Fibroblast of lung (primary cell): ENCODE measurements around the gene GALK2. TPM values are rescaled to one million over a fixed set of nuclear protein-coding genes. Genes with fewer than 3 reads are reported as not detected.

Experiments
- DNase-seq, 2 donors: peaks; one replicate each; pipeline versions ENCODE4 v3.0.0 to v3.0.0-alpha.2; 2010; ENCODE audit warnings: low read depth in 2 of 2
- H2AFZ ChIP-seq: 2 replicates; pipeline ENCODE4 v1.5.1; 2012; ENCODE audit warnings: low read length, control low read depth, inconsistent platforms
- H3K27ac ChIP-seq: 2 replicates; pipeline ENCODE4 v1.5.1; 2011; ENCODE audit warnings: low read length, control low read depth; ENCODE audit not compliant: insufficient read depth
- H3K27me3 ChIP-seq: 2 replicates; pipeline ENCODE4 v1.5.1; 2011; ENCODE audit warnings: mild to moderate bottlenecking, low read length; ENCODE audit not compliant: control insufficient read depth, insufficient read depth
- H3K36me3 ChIP-seq: 2 replicates; pipeline ENCODE4 v1.5.1; 2011; ENCODE audit warnings: low read length; ENCODE audit not compliant: control insufficient read depth, insufficient read depth
- H3K4me1 ChIP-seq: 2 replicates; pipeline ENCODE4 v1.5.1; 2011; ENCODE audit warnings: low read length; ENCODE audit not compliant: control insufficient read depth, insufficient read depth; ENCODE audit errors: extremely low read depth
- H3K4me2 ChIP-seq: 2 replicates; pipeline ENCODE4 v1.5.1; 2011; ENCODE audit warnings: low read length, control low read depth; ENCODE audit not compliant: insufficient read depth; ENCODE audit errors: extremely low read depth
- H3K4me3 ChIP-seq, 4 experiments: fragments of 200-600 bp in 1 of 4; sonication (generic) in 1 of 4; replicated peaks in 1 of 4; 2 replicates each; pipeline ENCODE4 v1.5.1; 2011 to 2016; ENCODE audit warnings: low read length in 4 of 4, low read depth in 3 of 4, mild to moderate bottlenecking in 3 of 4, control low read depth in 2 of 4, inconsistent platforms in 1 of 4, mixed read lengths in 1 of 4; ENCODE audit not compliant: insufficient read depth in 1 of 4; ENCODE audit errors: control extremely low read depth in 1 of 4
- H3K79me2 ChIP-seq: 2 replicates; pipeline ENCODE4 v1.5.1; 2012; ENCODE audit warnings: mild to moderate bottlenecking, low read length, inconsistent platforms; ENCODE audit not compliant: control insufficient read depth, insufficient read depth
- H3K9ac ChIP-seq: 2 replicates; pipeline ENCODE4 v1.5.1; 2011; ENCODE audit warnings: mild to moderate bottlenecking, low read length, control low read depth; ENCODE audit not compliant: insufficient read depth
- H3K9me3 ChIP-seq: 2 replicates; pipeline ENCODE4 v1.5.1; 2012; ENCODE audit warnings: low read depth, low read length; ENCODE audit not compliant: control insufficient read depth, insufficient read depth
- H4K20me1 ChIP-seq: 2 replicates; pipeline ENCODE4 v1.5.1; 2011; ENCODE audit warnings: low read length; ENCODE audit not compliant: control insufficient read depth, insufficient read depth; ENCODE audit errors: extremely low read depth
- CTCF ChIP-seq, 2 donors: IDR thresholded peaks in 1 of 2; conservative IDR thresholded peaks in 1 of 2; 1 replicate in 1 of 2; 2 replicates in 1 of 2; pipeline ENCODE4 v1.5.1; 2011 to 2012; ENCODE audit warnings: low read length in 2 of 2, control low read depth in 1 of 2, inconsistent platforms in 1 of 2, low read depth in 1 of 2, mild to moderate bottlenecking in 1 of 2
- EZH2 ChIP-seq: IDR thresholded peaks from 2 replicates; pipeline ENCODE4 v1.5.1; 2012; ENCODE audit warnings: low read length, control low read depth, mild to moderate bottlenecking; ENCODE audit errors: missing control alignments
- polyA plus RNA-seq, 2 donors: library from polyadenylated mRNA; depleted of rRNA in 1 of 2; stranded (reverse) in 1 of 2; unstranded in 1 of 2; fragments of >200 nt; gene quantifications; 2 replicates each; pipeline ENCODE4 v1.2.1, GENCODE V29; 2011 to 2012; ENCODE audit warnings: missing spikeins in 1 of 2
- total RNA-seq: library from RNA; depleted of rRNA; stranded (reverse); fragments of >200 nt; gene quantifications from 2 replicates; pipeline ENCODE4 v1.2.1, GENCODE V29; 2014

The GALK2 gene
- total and polyA plus RNA-seq, 2 donors (not counting 1 experiment from before 2014, with no cell fraction given) = 37.5 to 74.5 TPM

GRCh38 chr15:49297584-49297983 lies 127.5 kb downstream of the GALK2 start:
- no peaks in the 10 kb centered on the region for H3K27me3 ChIP-seq
- no peaks in the 10 kb centered on the region for H4K20me1 ChIP-seq
- H3K4me2 ChIP-seq = no peak overlapping the region
- no peaks in the 10 kb centered on the region for H3K9me3 ChIP-seq
- no peaks in the 10 kb centered on the region for H3K4me1 ChIP-seq
- no peak for DNase-seq
- H3K27ac ChIP-seq = no peak overlapping the region
- no peak overlapping the region for H3K9ac ChIP-seq
- no peaks in the 10 kb centered on the region for H3K36me3 ChIP-seq
- no peaks in the 10 kb centered on the region for H3K79me2 ChIP-seq
- no peak overlapping the region for H3K4me3 ChIP-seq
- H2AFZ ChIP-seq = no peak overlapping the region
- no peak for TF ChIP-seq EZH2
- no peak for TF ChIP-seq CTCF (conservative IDR thresholded peaks at IDR 0.05 in 1 of 2, IDR thresholded peaks at IDR 0.05 in 1 of 2; ENCODE audit: low read depth in 1 of 2, low read length in 2 of 2)

DNA sequence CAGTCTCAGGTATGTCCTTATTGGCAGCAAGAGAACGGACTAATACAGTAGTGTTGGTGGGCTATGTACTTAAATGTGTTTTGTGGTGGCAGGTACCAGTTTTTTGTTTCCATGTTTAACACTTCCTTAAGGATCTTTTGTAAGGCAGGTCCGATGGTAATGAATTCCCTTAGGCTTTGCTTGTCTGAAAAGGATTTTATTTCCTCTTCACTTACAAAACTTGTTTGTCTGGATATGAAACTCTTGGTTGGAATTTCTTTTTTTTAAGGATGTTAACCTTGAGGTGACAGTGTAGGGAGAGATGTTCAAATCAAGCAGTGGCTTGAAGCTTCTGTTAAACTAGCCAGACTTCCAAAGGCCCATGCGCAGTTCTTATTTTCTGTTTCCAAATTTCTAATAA lies 130.8 kb downstream of the GALK2 start:
- Histone ChIP-seq H3K4me3 (no peak overlapping the region), H3K9me3 (no peaks in the 10 kb centered on the region), H3K27me3 (no peaks in the 10 kb centered on the region), H3K79me2 (no peaks in the 10 kb centered on the region), H4K20me1 (no peaks in the 10 kb centered on the region), H2AFZ (no peak overlapping the region), H3K9ac (no peak overlapping the region), H3K27ac (no peak overlapping the region), H3K36me3 (no peaks in the 10 kb centered on the region), H3K4me1 (no peaks in the 10 kb centered on the region), H3K4me2 (no peak overlapping the region)
- no peak for DNase-seq
- no peak for TF ChIP-seq EZH2
- no peak for TF ChIP-seq CTCF (conservative IDR thresholded peaks at IDR 0.05 in 1 of 2, IDR thresholded peaks at IDR 0.05 in 1 of 2; ENCODE audit: low read depth in 1 of 2, low read length in 2 of 2)

GRCh38 chr15:49301562-49301961 lies 131.5 kb downstream of the GALK2 start:
- Histone ChIP-seq H3K9ac (no peak overlapping the region), H3K36me3 (no peaks in the 10 kb centered on the region), H3K79me2 (no peaks in the 10 kb centered on the region), H3K27ac (no peak overlapping the region), H3K4me2 (no peak overlapping the region), H3K4me1 (no peaks in the 10 kb centered on the region), H3K4me3 (no peak overlapping the region), H2AFZ (no peak overlapping the region), H4K20me1 (no peaks in the 10 kb centered on the region), H3K27me3 (no peaks in the 10 kb centered on the region), H3K9me3 (no peaks in the 10 kb centered on the region)
- DNase-seq = peak; percentile 34 to 80
- TF ChIP-seq CTCF (conservative IDR thresholded peaks at IDR 0.05 in 1 of 2, IDR thresholded peaks at IDR 0.05 in 1 of 2; ENCODE audit: low read depth in 1 of 2, low read length in 2 of 2) = no peak
- no peak for TF ChIP-seq EZH2
